ENCODE measurements around the gene CALR3. TPM values are rescaled to one million over a fixed set of nuclear protein-coding genes. Genes with fewer than 3 reads are reported as not detected.
"Not testable (repeated sequence)": the region's sequence is repeated elsewhere in the genome, so short reads cannot be mapped to it uniquely, and the experiment has no call there.

Gene CALR3, protein sequence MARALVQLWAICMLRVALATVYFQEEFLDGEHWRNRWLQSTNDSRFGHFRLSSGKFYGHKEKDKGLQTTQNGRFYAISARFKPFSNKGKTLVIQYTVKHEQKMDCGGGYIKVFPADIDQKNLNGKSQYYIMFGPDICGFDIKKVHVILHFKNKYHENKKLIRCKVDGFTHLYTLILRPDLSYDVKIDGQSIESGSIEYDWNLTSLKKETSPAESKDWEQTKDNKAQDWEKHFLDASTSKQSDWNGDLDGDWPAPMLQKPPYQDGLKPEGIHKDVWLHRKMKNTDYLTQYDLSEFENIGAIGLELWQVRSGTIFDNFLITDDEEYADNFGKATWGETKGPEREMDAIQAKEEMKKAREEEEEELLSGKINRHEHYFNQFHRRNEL
- polyA plus RNA-seq (ENCODE audit: insufficient read depth in 1 of 5, insufficient read length in 5 of 5, low replicate concordance in 1 of 5): under 1 TPM in 1 of 5 donors, not detected in 4; 0.14 TPM
- long read RNA-seq, donor 1: 0 reads
- long read RNA-seq, donor 2: 0 reads
- long read RNA-seq, donor 3: 0 reads
- long read RNA-seq, donor 4: 0 reads
- long read RNA-seq, donor 5: 0 reads
- long read RNA-seq, donor 6: 0 reads
- long read RNA-seq, donor 7: 0 reads
- long read RNA-seq, donor 8: 0 reads

DNA sequence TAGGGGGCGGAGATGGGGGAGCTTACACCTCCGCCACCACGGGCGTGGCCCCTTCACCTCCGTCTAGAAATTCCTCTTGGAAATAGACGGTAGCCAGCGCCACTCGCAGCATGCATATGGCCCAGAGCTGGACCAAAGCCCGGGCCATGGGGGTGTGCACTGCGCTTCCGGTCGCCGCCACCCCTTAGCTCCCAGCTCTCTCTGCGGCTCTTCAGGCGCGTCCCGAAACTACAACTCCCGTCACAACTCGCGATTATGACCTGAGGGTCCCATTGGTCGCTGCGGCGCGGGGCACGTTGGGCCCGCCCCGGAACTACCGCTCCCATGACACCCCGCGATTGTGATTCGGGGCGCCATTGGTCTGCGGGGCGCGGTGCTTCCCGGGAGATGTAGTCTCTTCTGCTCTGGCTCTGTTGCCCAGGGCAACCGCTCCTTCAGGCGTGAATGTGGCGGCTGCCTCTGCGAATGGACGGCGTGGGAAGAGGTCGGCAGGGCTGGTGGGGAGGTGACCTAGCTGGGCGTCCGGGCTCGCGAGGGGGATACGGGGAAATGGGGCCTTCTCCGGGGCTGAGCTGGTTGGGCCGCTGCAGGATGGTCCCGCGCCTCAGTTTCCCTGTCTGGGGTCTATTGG lies at the start of gene CALR3, which contains the start of gene C19orf44:
TSS of gene CALR3 (minus strand) at position 186 of the 631 bp plus-strand sequence. CDS start at position 148, 38 bp downstream.
TSS of gene C19orf44 (plus strand) at position 413 of the 631 bp plus-strand sequence. CDS start 4,399 bp downstream, outside the sequence.
- DNase-seq: peak; percentile 97 to 98

DNA sequence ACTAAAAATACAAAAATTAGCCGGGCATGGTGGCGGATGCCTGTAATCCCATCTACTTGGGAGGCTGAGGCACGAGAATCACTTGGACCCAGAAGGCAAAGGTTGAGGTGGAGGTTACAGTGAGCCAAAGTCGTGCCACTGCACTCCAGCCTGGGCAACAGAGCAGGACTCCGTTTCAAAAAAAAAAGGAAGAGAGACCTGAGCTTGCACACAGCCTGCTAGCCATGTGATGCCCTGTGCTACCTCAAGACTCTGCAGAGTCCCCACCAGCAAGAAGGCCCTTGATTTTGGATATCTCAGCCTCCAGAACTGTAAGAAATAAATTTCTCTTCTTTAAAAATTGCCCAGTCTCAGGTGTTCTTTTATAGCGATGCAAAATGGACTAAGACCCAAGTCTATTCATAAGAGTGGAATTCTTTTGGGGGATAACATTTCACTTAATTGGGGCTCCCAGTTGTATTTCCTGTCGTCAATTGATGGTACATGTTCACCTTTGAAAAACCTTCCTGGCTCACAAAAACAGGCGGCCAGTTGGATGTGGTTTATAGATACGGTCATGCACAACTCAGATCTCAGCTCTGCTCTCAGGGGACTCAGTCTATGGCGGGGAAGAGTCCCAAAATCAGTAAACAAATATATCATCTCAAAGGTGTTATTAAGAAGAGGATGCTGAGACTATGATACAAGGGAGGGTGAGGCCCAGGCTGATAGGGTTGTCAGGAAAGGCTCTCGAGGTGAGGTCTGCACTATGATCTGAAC lies 48.7 kb upstream of the CALR3 start:
- no peak for DNase-seq

DNA sequence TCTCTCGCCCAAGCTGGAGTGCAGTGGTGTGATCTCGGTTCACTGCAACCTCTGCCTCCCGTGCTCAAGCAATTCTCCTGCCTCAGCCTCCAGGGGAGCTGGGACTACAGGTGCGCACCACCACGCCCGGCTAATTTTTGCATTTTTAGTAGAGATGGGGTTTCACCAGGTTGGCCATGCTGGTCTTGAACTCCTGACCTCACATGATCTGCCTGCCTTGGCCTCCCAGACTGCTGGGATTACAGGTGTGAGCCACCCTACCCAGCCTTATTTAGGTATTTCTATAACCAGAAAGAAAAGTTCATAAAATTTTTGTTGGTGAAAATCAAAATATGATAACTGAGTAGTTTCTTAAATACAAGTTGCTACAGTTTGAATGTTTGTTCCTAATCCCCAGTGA lies 47.8 kb upstream of the CALR3 start:
- not testable (repeated sequence) for DNase-seq

DNA sequence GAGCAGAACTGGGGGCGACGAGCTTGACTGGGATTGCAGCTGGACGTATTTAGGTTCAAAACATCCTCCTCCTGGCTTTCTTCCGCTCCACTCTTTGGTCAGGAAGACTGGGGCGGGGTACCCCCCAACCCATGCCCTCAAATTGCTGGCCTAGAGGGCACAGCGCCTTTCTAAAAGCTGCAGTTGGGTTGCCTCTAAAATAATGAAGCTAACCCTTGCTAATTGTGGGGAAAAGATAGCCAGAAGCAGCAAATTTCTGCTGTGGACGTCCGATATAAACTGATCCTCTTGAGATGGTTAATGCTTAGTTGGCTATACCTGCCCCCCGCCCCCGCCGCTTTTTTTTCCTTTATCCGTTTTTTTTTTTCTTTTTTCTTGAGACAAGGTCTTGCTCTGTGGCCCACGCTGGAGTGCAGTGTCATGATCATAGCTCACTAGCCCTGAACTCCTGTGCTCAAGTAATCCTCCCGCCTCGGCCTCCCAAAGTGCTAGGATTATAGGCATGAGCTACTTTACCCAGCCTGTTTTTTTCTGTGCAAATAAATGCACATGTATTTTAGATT lies 47.0 kb upstream of the CALR3 start:
- no peak for DNase-seq

DNA sequence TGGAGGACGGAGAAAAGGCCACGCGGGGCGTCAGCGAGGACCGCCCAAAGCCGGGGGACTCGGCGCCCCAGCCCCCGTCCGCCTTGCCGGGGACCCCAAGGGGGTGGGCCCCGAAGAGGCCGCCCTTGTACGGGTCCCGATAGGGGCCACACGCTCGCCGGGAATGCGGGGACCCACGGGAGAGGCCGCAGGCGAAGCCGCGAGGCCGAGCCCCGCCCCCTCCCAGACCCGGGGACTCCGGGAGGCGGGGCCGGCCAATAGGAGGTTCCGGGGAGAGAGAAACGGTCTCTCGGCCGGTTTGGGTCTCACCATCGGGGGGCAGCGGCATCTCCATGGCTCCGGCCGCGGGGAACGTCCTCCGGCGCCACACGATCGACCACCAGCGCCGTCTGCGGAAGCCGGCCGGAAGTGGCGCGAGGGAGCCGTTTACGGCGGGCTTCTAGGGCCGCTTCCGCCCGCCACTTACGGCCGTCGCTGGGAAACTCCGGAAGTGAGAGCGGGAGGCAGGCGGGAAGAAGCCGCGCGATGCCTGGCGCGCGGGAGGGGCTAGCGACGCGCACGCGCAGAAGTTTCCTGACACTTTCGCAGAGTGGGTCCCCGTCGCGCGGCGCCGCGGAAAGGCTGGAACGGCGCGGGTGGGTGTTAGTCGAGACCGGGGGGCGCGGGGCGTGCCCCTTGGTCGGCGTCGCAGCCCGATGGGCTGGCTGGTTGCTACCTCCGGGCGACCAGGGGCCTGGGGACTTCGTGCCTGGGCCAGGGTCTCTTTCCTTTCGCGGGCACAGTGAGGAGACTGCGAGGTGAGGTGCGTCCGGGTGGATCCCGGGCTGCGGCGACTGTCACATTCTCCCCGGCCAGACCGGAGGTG lies 46.3 kb upstream of the CALR3 start, which contains the start of gene CHERP:
TSS of gene CHERP (minus strand) at position 393 of the 865 bp plus-strand sequence. CDS start at position 334, 59 bp downstream.
- DNase-seq: peak; percentile 93 to 94

DNA sequence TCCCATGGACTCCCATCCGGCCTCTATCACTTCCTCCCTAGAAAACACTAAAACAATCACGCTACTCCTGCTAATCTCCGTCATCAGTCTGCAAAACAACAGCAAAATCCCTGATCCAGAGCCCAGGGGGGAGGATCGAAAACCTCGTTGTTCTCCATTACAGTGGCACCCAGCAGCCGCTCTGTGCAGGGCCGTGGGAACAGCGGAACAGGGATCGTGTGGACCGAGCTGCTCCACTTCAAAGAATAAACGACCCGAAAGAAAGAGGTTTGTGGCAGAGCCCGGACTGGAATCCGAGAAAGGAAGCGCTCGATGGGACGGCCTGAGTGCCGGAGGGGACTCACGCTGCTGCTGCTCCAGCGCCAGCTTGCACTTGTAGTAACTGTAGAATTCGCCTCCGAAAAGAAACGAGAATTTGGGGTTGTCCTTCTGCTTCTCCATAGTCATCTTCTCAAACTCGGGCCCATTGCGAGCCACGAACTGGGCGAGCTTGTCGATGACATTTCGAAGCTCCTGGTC lies 45.6 kb upstream of the CALR3 start:
- DNase-seq: no peak

DNA sequence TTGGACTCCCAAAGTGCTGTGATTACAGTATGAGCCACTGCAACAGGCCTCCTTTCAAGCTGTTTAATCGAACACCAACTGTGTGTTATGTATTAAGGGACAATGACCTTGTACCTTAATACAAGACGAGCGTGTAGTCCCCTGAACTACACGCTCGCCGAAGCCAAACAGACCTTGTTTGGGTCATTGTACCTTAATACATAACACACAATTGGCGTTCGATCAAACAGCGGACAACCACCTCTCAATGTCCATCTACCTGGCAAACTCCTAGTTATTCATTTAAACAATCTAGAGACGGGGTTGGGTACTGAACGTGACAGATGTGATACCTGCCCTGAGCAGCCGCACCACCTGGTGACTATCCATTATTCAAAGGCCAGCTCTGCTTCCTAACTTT lies 45.0 kb upstream of the CALR3 start:
- no peak for DNase-seq

DNA sequence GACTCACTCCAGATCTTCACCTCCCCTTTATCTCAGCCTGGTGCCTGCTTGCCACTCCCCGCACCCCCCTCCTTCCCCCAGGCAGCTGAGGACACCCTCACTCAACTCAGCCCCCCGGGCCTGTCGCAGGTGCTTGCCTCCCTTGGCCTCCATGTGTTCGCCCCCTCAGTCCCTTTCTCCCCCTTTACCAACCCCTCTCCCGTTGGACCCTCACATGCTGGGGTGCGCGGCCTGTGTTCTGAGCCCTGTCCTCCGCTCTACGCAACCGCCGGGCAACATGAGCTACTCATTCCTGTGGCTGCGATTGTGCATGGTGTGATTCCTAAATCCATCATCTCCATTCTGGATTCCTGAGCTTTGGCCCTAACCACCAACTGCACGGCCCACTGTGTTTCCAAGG lies 41.1 kb upstream of the CALR3 start:
- no peak for DNase-seq

DNA sequence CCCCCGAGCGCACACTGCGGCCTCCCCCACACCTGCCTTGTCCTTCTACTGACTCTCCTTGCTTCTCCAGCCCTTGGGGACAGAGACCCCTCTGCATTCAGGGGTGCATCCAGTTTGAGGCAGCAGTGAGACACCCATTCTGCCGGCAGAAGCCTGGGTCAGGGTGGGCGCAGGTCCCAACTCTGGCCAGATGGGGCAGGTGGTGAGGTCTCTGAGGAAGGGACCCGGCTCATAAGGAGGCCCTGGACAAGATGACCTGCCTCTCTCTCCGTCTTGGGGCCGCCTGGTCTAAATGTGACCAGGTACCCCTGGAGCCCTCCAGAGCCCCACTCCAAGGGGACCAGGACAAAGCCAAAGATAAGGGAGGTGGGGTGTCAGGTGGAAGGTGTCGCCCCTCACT lies 40.2 kb upstream of the CALR3 start:
- no peak for DNase-seq

DNA sequence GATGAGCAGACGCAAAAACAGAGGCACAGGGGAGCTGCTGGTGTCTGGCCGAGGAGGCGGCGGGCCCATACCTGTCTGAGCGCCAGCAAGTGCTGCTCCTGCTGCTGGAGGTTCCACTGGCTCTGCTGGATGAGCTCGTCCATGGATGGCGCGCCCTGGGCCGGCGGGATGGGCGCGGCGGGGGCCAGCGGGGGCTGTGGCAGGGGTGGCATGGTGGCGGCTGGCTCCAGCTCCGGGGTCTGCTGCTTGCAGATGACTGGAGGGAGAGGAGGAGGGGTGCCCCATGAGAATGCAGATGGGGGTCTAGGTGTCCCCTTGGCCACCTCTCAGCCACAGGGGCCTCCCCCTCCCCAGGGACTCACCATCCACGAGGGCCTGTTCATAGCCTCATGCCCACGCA lies 39.4 kb upstream of the CALR3 start:
- DNase-seq: no peak

DNA sequence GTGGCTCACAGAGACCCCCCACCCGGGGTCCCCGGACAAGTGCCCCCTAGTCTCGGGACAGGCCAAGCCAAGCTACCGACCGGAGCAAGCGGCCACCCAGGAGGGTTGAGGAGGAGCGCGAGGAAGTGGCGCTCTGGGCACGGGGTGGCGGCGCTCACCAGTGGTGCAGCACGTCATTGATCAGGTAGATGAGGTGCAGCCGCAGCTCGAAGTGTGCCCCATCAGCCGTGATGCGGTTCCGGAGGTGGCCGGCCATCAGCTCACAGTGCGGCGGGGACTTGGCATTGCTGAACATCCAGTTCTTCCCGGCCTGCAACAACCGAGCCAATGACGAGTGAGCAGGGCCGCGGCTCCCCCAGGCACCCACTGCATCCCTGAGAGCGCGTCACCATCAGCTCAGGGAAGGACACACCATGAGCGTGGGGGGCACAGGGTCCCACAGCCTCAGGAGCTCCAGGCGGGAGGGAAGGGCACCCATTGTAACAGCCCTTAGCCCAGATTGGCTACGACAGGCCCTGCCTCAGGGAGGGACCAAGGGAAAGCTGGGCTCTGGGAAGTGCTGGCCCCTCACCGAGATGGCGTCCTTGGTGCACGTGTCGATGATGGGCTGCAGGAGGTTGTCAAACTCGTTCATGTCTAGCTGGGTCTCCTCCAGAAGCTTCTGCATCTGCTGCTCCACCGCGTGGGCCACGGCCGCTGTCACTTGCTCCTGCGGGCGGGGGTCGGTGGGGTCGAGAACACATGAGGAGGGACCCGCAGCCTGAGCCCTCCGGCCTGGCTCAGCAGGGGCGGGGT lies 36.7 kb upstream of the CALR3 start:
- DNase-seq: no peak

DNA sequence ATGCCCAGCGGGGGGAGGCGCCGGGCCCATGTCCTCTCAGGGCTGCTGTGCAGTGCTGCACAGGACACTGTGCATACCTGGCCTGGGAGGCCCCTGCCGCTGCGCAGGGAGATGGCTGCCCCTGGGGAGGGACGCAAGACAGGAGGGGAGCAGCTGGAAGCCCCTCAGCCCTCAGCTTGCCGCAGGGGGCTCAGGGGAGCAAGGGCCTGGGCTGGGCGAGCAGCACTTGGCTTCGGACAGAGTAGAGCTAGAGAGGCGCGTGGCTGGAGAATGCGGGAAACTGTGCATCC lies 35.4 kb upstream of the CALR3 start:
- no peak for DNase-seq

DNA sequence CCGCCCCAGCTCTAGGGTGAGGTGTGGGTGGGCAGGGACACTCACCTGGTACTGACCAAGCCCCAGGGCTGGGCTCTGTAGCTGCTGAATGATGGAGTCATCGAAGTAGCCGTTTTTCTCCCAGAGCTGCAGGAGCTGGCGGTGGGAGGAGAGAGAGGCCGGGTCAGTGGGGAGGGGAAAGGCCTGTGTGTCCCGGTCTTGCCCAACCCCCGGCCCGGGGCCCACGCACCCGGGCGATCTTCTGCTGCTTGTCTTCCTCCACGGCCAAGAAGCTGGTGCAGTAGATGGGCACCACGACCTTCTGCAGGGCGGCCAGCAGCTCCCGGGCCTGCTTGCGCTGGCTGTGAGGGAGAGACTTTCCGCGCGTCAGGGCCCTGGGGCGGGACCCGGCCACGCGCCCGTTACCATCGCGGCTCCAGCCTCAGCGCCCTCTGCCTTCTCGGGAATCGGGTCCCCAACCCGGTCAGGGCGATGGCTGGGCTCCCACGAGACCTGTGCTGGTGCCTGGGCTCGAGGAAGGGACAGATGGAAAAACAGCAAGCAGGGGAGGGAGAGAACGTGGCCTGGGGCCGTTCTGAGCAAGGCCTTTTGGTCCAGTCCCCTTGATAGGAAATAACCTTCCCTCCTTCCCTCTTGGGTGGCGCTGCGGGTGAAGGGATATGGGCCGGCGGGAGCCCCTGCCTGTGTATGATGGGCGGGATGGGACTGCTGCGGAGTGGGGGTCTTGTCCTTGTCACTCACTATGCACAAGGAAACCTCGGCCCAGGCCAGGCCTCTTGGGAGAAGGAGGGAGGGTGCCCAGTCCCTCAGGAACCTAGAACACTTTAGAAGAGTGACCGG lies 34.8 kb upstream of the CALR3 start:
- DNase-seq: no peak

DNA sequence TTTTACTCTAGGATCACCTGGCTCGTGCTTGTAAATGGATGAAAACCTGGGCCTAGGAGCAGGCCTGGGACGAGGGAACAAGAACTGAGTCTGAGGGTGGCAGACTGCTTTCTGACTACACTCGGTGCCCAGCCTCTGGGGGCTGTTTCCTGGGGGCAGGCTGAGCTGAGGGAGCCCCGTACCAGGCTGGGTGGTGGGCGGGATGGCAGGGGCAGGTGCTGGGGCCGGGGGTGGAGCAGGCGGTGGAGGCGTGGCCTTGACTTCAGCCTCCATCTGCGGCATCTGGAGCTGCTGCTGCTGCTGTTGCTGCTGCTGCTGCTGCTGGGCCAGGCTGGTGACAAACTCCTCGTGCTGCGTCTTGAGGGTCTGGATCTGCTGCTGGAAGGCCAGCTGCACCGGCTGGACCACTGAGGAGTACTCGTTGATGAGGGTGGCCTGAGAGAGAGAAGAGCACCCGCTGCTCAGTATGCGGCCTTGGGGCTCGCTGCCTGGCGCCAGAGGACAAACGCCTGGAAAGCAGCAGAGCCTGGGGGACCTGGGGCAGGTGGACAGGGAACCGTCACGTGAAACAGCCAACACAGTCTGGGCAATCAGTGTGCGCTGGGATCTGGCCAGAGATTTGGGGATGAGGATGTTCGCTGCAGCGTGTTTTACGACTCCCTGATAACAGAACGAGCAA lies 33.6 kb upstream of the CALR3 start:
- DNase-seq: no peak

DNA sequence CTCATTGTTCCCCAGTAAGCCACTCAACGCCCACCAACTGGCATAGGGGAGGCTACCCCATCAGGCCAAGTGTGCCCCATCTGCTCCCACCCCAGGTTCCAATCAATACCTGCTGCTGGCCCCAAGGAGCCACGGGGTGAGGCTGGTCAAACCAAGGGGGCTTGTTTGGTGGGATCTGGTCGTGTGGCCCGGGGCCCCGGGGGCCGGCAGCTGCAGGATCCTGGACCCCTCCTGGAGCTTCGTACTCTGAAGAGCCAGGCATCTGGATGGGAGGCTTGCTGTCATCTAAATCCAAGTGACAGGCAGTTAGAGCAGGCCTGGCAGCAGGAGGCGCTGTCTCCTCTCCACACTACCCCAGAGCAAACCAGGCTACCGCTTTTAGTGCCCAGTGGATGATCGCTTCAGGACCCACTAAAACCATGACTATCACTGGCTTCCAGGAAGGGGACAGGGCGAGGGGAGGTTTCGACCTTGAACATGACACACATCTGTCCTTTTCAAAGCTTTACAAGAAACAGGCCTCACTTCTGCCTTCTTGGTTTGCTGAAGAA lies 32.1 kb upstream of the CALR3 start:
- no peak for DNase-seq

DNA sequence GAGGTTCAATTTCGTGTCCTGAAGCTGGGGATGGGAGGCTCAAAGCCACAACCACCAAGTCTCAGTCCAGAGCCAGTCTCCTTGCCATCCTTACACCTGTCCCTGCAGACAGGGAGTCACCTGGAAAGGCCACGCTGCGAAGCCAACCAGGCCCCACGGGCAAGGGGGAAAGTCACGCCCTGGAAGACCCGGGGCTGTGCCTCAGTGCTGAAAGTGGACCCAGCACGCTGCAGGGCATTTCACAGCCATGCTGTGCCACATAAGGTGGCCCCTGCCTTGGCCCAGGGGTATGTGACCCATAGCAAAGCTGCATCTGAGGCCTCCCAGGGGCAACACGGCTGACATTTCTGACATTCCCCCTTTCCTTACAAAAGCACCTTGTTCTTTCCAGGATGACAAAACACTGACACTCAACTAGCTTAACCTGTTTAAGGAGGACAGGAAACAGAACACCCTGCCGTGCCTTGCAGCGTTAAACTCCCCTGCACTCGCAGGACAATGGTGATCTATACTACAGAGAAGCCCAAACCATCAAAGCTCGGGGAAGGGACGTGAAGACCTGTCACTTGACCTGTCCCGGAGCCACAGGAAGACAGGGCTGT lies 31.5 kb upstream of the CALR3 start:
- DNase-seq: no peak

DNA sequence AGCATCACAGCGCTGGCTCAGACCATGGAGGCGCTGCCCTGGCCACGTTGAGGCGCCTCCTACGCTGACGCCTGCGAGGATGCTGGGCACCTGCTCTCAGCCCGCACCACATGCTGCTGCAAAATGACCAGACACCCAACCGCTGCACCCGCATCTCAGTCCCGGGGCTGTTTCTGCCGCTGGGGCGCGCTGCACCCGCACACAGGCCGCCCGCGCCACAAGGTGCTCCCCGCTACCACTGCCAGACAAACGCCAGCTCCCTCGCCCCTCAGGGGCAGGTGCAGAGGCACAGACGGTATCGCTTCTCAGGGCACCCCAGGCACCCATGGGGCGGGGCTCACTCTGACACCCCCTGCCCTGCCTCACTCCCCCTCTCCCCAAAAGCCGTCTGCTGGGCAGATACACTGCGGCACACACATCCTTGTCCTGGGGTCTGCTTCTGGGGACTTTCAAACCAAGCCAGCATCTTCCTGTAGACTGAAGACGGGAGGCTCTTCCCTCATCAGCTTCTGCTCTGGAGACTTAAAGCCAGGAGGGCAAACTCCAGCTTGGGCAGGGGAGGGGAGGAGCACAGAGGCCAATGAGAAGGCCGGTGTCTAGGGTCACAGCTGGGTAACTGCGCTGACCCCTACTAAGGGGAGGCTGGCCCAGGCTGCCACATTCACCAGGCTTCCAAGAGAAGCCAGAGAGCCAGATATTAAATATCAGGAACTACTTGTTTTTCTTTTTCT lies 29.9 kb upstream of the CALR3 start:
- no peak for DNase-seq

All from right lung (tissue), 10 donors.